ENCODE data around the gene AADAT.

Gene AADAT

GRCh38 chr4:170033999-170034398 lies 55.8 kb downstream of the AADAT start:
- DNase-seq (ENCODE audit: low spot score): no peak

GRCh38 chr4:170030121-170030520 lies 59.6 kb downstream of the AADAT start:
- DNase-seq (ENCODE audit: low spot score): peak; percentile 4

- peak; percentile 87 for DNase-seq (ENCODE audit: low spot score)
These were observed 62.5 kb downstream of the AADAT start for GRCh38 chr4:170027181-170027829.

GRCh38 chr4:170026253-170027021 lies 63.3 kb downstream of the AADAT start, which contains the start of gene MFAP3L:
TSS of gene MFAP3L (minus strand) at chr4:170026395. CDS start at chr4:170005877, 20,518 bp downstream.
- peak; percentile 82 for DNase-seq (ENCODE audit: low spot score)

GRCh38 chr4:170025523-170026252 lies 64.1 kb downstream of the AADAT start:
- no peak for DNase-seq (ENCODE audit: low spot score)

GRCh38 chr4:170022211-170022610 lies 67.5 kb downstream of the AADAT start:
- DNase-seq (ENCODE audit: low spot score): no peak

GRCh38 chr4:170017252-170017651 lies 72.5 kb downstream of the AADAT start:
- no peak for DNase-seq (ENCODE audit: low spot score)

- DNase-seq (ENCODE audit: low spot score): no peak
These were observed 74.5 kb downstream of the AADAT start for GRCh38 chr4:170015285-170015684.

GRCh38 chr4:170014359-170015011 lies 75.3 kb downstream of the AADAT start:
- no peak for DNase-seq (ENCODE audit: low spot score)

- DNase-seq (ENCODE audit: low spot score): no peak
These were observed 77.2 kb downstream of the AADAT start for GRCh38 chr4:170012629-170012958.

- DNase-seq (ENCODE audit: low spot score): no peak
These were observed 77.7 kb downstream of the AADAT start for GRCh38 chr4:170011921-170012628.

All from RKO (cell line).